ENCODE measurements around the gene FRY.

The FRY gene

GRCh38 chr13:32285633-32285965, 254.0 kb downstream of the FRY start:
- Histone ChIP-seq H3K9ac (ENCODE audit: low read length) (no peak overlapping the region), H3K36me3 (replicated peaks; ENCODE audit: low read depth, low read length) (no peaks in the 10 kb centered on the region), H3K4me3 (ENCODE audit: low read length) (no peak overlapping the region), H3K27ac (ENCODE audit: low read length) (no peak overlapping the region), H3K27me3 (ENCODE audit: low read depth, low read length) (no peaks in the 10 kb centered on the region), H4K20me1 (ENCODE audit: insufficient read depth, low read length) (no peaks in the 10 kb centered on the region), H3K4me1 (ENCODE audit: low read length) (no peaks in the 10 kb centered on the region), H3K9me3 (ENCODE audit: insufficient read depth, low read length) (no peaks in the 10 kb centered on the region), H3K4me2 (ENCODE audit: low read length) (no peak overlapping the region), H2AFZ (ENCODE audit: low read depth, low read length) (no peak overlapping the region), H3K79me2 (ENCODE audit: low read length) (no peaks in the 10 kb centered on the region)
- no peak for TF ChIP-seq EZH2phosphoT487 (IDR thresholded peaks at IDR 0.05; ENCODE audit: low read depth)
- no peak for TF ChIP-seq CTCF (IDR thresholded peaks at IDR 0.05; ENCODE audit: low read depth, low read length)

GRCh38 chr13:32297206-32297605, 265.6 kb downstream of the FRY start:
- Histone ChIP-seq H3K4me3 (ENCODE audit: low read length) (no peak overlapping the region), H3K9ac (ENCODE audit: low read length) (no peak overlapping the region), H3K27me3 (ENCODE audit: low read depth, low read length) (peaks cover 57% of the 10 kb centered on the region), H3K27ac (ENCODE audit: low read length) (no peak overlapping the region), H3K36me3 (replicated peaks; ENCODE audit: low read depth, low read length) (no peaks in the 10 kb centered on the region), H3K9me3 (ENCODE audit: insufficient read depth, low read length) (no peaks in the 10 kb centered on the region), H4K20me1 (ENCODE audit: insufficient read depth, low read length) (no peaks in the 10 kb centered on the region), H2AFZ (ENCODE audit: low read depth, low read length) (no peak overlapping the region), H3K4me1 (ENCODE audit: low read length) (no peaks in the 10 kb centered on the region), H3K4me2 (ENCODE audit: low read length) (no peak overlapping the region), H3K79me2 (ENCODE audit: low read length) (no peaks in the 10 kb centered on the region)
- no peak for TF ChIP-seq CTCF (IDR thresholded peaks at IDR 0.05; ENCODE audit: low read depth, low read length)
- TF ChIP-seq EZH2phosphoT487 (IDR thresholded peaks at IDR 0.05; ENCODE audit: low read depth): no peak

- Histone ChIP-seq H3K9ac (ENCODE audit: low read length) (no peak overlapping the region), H3K4me2 (ENCODE audit: low read length) (no peak overlapping the region)
- no peak for TF ChIP-seq EZH2phosphoT487 (IDR thresholded peaks at IDR 0.05; ENCODE audit: low read depth)
- no peak for TF ChIP-seq CTCF (IDR thresholded peaks at IDR 0.05; ENCODE audit: low read depth, low read length)
These were observed 267.1 kb downstream of the FRY start for GRCh38 chr13:32298695-32299094.

DNA sequence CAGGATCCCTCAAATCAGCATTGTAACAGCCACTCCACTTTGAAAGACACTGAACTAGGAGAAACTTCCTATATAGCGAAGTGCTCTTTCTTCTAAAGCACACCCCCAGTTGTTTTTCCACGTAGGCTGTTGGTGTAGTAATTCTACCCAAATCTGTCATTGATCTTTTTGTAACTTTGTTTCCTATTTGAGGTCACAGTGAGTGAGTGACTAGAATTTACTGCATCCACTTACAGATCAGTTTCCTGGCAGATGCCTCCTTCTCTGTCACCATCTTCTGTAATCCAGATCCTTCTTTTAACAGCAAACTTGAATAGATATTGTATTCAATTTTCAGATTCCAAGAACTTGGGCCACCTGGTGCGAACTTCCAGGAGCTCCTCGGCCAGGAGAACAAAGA, 268.3 kb downstream of the FRY start:
- Histone ChIP-seq H3K4me1 (ENCODE audit: low read length) (no peaks in the 10 kb centered on the region), H3K27ac (ENCODE audit: low read length) (no peak overlapping the region), H3K9ac (ENCODE audit: low read length) (no peak overlapping the region), H3K4me2 (ENCODE audit: low read length) (no peak overlapping the region), H3K79me2 (ENCODE audit: low read length) (no peaks in the 10 kb centered on the region), H3K9me3 (ENCODE audit: insufficient read depth, low read length) (no peaks in the 10 kb centered on the region), H4K20me1 (ENCODE audit: insufficient read depth, low read length) (no peaks in the 10 kb centered on the region), H3K36me3 (replicated peaks; ENCODE audit: low read depth, low read length) (no peaks in the 10 kb centered on the region), H3K27me3 (ENCODE audit: low read depth, low read length) (peaks cover 54% of the 10 kb centered on the region), H3K4me3 (ENCODE audit: low read length) (no peak overlapping the region), H2AFZ (ENCODE audit: low read depth, low read length) (no peak overlapping the region)
- TF ChIP-seq EZH2phosphoT487 (IDR thresholded peaks at IDR 0.05; ENCODE audit: low read depth) (no peak), CTCF (IDR thresholded peaks at IDR 0.05; ENCODE audit: low read depth, low read length) (no peak)

More at GRCh38 chr13:32298695-32299094, 267.1 kb downstream of the FRY start:
- Histone ChIP-seq H3K36me3 (replicated peaks; ENCODE audit: low read depth, low read length) (no peaks in the 10 kb centered on the region), H4K20me1 (ENCODE audit: insufficient read depth, low read length) (no peaks in the 10 kb centered on the region), H3K79me2 (ENCODE audit: low read length) (no peaks in the 10 kb centered on the region), H3K27ac (ENCODE audit: low read length) (no peak overlapping the region), H3K4me3 (ENCODE audit: low read length) (no peak overlapping the region), H3K9me3 (ENCODE audit: insufficient read depth, low read length) (no peaks in the 10 kb centered on the region), H2AFZ (ENCODE audit: low read depth, low read length) (no peak overlapping the region), H3K27me3 (ENCODE audit: low read depth, low read length) (peaks cover 56% of the 10 kb centered on the region), H3K4me1 (ENCODE audit: low read length) (no peaks in the 10 kb centered on the region)
